ENCODE results near the gene TPM1.
A peak's percentile ranks its signal among the peaks of the same experiment; 100 is the strongest.
"Not testable (repeated sequence)": the region's sequence is repeated elsewhere in the genome, so short reads cannot be mapped to it uniquely, and the experiment has no call there.

The TPM1 gene

GRCh38 chr15:63075984-63076713 lies 33.6 kb downstream of the TPM1 start:
- no peak for DNase-seq

- DNase-seq: no peak
Measured at GRCh38 chr15:63076714-63077046, 34.1 kb downstream of the TPM1 start.

GRCh38 chr15:63077952-63078351 lies 35.4 kb downstream of the TPM1 start:
- DNase-seq: peak; percentile 23

- no peak for DNase-seq
Measured at GRCh38 chr15:63079947-63080626, 37.5 kb downstream of the TPM1 start.

GRCh38 chr15:63080634-63081250 lies 38.2 kb downstream of the TPM1 start:
- peak; percentile 67 for DNase-seq

GRCh38 chr15:63082366-63082765 lies 39.8 kb downstream of the TPM1 start:
- DNase-seq: no peak

- DNase-seq: peak; percentile 25
Measured at GRCh38 chr15:63083044-63083443, 40.5 kb downstream of the TPM1 start.

GRCh38 chr15:63083541-63083940 lies 41.0 kb downstream of the TPM1 start:
- DNase-seq: peak; percentile 12

GRCh38 chr15:63084806-63085205 lies 42.3 kb downstream of the TPM1 start:
- DNase-seq: no peak

- DNase-seq: no peak
Measured at GRCh38 chr15:63085289-63085688, 42.7 kb downstream of the TPM1 start.

GRCh38 chr15:63086271-63086670 lies 43.7 kb downstream of the TPM1 start:
- no peak for DNase-seq

- DNase-seq: no peak
Measured at GRCh38 chr15:63086947-63087346, 44.4 kb downstream of the TPM1 start.

- DNase-seq: peak; percentile 38
Measured at GRCh38 chr15:63088533-63089245, 46.1 kb downstream of the TPM1 start.

- DNase-seq: peak; percentile 87
Measured at GRCh38 chr15:63089260-63090043, 46.9 kb downstream of the TPM1 start.

GRCh38 chr15:63090472-63090871 lies 47.9 kb downstream of the TPM1 start:
- DNase-seq: no peak

GRCh38 chr15:63090887-63091286 lies 48.3 kb downstream of the TPM1 start:
- no peak for DNase-seq

- no peak for DNase-seq
Measured at GRCh38 chr15:63091679-63092446, 49.3 kb downstream of the TPM1 start.

- DNase-seq: peak; percentile 88
Measured at GRCh38 chr15:63093486-63094205, 51.1 kb downstream of the TPM1 start.

- DNase-seq: peak; percentile 53
Measured at GRCh38 chr15:63094495-63094931, 52.0 kb downstream of the TPM1 start.

GRCh38 chr15:63096178-63096577 lies 53.6 kb downstream of the TPM1 start:
- no peak for DNase-seq

- DNase-seq: not testable (repeated sequence)
Measured at GRCh38 chr15:63098901-63099300, 56.4 kb downstream of the TPM1 start.
